ENCODE data around the gene TGM6. TPM values are rescaled to one million over a fixed set of nuclear protein-coding genes. Genes with fewer than 3 reads are reported as not detected.
A peak's percentile ranks its signal among the peaks of the same experiment; 100 is the strongest.

The TGM6 gene
- polyA plus RNA-seq, 12 donors = not detected

DNA sequence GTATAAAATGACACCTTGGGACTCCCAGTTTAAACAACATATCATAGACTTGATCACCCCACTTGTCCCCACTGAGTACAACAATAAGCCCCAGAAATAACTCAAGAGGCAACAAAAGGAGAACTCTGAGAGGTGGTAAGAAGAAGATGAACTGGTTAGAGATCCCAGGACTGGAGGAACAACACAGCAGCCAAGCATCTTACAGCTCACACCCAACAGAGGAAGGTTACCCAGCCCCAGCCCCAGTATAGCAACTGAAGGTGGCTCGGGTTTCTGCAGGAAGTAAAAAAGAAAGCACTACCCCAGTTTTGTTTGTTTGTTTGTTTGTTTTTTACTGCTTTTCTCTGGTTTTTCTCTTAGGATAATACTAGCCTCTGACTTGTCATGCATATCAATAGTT is 17.1 kb upstream of the TGM6 start:
- DNase-seq = no peak

DNA sequence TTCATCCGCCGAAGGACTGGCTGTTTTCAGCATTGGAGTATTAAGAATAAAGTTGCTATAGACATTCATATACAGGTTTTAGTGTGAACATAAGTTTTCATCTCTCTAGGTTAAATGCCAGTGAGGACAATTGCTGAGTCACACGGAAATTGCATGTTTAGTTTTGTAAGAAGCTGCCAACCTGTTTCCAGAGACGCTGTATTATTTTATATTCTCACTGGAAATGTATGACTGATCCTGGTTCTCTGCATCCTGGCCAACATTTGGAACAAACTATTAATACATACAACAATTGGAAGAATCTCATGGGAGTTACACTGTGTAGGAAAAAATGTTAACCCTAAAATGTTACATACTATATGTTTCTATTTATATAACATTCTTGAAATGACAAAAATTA is 16.7 kb upstream of the TGM6 start:
- DNase-seq = no peak

DNA sequence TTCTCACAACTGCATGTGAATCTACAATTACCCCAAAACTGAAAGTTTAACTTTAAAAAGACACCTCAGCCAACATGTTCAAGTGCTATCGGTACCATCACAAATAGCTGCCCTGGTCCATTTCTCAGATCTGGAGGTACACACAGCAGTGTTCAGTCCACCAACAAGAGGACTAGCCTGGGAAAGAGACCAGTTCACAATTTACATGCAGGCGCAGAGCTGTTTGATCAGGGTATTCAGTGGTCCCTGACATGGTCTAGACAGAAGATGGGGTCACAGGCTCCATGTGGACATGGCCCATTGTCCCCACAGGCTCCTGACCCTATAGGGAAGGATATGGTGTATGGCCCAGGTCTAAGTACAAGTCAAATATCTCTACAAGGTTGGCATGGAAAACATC is 15.6 kb upstream of the TGM6 start:
- no peak for DNase-seq

DNA sequence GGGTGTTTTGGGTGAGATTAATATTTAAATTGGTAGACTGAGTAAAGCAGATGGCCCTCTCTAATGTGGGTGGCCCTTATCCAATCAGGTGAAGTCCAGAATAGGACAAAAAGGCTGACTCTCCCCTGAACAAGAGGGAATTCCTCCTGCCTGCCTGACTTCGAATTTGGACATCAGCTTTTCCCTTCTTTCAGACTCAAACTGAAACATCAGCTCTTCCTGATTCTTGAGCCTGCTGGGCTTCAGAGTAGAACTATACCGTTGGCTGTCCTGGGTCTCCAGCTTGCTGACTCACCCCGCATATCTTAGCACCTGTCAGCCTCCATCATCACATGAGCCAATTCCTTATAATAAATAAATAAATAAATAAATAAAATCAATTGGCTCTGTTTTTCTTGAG is 15.0 kb upstream of the TGM6 start:
- no peak for DNase-seq

DNA sequence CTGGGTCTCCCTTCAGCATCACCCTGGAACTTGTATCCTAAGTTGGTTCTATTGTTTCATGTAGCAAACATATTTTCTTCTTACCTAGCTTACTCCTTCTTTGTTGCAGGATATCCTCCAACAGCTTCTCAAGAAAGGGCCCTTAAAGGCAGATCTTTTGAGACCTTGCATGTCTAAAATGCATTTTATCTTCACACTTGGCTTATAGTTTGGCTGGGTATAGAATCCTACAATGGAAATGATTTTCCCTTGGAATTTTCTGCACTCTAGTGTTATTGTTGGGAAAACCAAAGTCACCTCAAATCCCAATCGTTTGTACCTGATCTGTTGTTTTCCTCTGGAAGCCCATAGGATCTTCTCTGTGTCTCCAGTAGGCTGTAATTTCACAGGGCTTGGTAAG is 12.1 kb upstream of the TGM6 start:
- DNase-seq = no peak

DNA sequence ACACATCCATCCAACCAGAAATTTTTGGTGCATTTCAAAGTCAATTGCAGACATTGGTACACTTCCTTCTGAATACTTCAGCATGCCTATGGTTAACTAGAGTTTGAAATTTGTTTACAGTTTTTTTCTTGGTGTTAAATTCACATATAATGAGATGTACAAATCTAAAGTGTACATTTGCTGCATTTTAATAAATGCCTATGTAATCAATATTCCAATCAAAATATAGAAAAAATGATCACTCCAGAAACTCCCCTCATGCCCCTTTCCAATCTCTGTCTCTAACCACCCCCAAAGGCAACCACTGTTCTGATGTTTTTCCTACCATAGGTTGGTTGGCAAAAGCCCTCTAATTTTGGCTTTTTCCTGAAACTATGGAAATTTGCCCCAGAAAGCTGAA is 7.6 kb upstream of the TGM6 start:
- no peak for DNase-seq

DNA sequence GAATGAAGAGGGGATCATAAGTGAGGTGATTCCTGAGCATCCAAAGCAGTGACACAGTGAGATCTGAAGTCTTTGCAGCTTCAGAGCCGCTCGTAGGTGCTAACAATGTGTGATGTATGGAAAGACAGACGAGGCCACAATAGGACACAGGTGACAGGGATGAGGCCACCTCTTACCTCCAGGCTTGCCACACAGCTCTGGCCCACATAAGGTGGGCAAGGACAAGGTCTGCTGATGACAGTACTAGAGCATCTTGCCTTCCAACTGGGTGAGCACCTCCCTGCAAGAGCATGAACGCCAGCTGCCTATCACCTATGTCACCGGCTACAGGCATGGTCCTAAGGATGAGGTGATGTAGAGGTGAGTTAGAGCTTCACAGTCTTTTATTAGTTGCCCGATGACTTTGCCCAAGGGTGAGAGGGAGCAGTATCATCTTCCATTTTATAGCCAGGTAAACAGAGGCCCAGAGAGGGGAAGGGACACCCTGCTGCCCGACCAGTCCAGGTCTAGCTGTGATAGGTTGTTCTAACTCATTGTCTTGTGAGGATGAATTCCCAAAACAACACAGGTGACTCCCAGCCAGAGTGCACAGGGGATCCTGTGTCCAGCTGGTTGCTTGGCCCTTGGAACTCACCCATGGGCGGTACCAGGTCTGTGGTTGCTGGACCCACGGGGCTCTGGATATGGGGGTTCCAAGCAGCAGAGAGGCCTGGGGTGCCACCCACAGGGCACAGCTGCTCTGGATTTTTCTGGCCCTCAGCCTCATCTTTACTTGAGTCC is 6.2 kb upstream of the TGM6 start:
- DNase-seq = no peak

DNA sequence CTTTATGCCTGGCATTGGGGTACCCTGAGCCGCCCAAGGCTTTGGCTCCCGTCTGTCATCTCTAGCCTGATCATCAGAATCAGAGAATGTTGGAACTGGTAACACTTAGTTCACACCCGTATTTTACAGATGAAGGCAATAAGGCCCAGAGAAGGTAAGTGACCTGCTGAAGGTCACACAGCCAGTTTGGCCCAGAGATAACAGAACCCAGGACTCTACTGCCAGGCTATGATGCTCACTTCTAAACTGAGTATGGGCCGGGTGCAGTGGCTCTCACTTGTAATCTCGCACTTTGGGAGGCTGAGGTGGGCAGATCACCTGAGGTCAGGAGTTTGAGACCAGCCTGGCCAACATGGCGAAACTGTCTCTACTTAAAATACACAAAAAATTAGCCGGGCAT is 1.8 kb upstream of the TGM6 start:
- no peak for DNase-seq

DNA sequence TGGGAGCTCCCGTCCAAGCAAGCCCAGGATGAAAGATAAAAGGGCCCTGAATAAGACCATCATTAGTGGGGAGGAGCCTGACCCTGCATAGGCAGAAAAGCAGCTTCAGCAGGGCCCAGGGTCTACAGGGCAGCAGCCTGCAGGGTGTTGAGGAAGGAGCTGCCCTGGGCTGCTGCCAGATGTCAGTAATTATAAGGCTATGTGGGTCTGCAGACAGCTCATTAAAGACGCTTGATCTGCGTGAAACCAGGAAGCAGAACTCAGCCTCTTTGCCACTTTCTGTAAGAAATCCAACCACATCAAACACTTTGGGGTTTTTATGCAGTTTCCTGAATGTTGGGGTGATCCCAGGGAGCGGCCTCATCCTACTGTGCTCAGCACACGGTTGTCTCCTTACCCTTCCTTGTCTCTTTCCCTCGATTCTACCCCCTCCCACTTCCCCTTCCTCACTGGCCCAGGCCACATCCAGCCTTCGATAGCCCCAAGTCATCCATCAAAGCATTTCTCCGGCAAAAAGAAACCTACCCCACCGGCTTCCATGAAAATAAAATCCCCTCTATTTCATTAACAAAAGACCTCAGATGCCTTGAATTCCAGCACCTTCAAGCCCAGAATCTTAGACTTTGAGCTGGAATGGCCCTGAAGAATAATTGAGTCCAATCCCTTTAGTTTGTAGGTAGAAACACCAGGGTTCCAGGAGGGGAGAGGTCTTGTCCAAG is 1.0 kb upstream of the TGM6 start:
- no peak for DNase-seq

DNA sequence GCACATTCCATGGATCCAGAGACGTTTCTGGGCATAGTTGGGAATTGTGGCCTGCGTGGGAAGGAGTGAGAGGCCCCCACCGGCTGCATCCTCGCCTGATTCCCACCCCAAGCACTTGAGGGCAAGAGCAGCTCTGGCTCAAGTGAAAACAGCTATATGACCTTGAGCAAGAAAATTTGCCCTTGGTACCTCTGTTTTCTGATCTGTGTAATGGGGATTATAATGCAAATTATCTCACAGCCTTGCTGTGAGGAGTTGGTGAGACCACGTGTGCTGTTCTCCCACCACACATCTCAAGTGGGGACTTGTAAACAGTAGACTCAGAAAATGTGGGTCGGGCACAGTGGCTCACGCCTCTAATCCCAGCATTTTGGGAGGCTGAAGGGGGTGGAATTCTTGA is 602 bp downstream of the TGM6 start:
- DNase-seq = no peak

DNA sequence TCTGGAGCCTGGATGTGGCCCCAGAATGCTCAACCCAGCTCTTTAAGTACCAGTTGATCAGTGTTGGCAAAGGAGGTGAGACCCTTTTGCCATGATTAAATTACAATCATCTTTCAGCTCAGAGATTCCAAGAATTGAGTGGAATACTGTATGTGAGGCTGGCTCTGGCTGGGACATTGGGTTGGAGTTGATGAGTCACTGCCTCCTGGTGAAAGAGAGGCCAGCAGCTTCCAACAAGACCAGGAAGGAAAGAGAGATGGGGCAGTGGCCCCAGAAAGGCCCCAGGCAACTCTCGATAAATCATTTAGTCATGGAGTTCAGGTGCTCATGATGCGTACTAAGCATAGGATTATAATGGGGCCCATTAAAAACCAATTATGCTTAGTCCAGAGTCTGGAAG is 2.1 kb downstream of the TGM6 start:
- DNase-seq = no peak

DNA sequence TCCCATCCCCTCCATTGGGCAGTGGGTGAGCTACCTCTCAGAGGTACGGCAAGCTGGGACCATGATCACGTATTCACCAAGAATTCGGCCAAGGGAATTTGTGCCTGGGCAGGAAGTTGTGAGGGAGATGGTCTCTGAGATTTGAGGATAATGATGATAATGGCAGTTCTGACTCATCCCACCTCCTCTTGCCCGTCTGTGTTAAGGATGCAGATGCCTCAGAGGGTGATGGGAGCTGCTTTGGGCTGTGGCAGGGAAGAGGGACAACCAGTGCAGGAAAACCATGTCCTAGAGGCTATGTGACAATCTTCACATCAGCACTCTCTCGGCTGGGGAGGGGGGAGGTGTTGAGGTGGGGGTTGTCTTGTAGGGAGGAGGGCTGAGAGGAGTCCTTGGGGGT is 4.3 kb downstream of the TGM6 start:
- no peak for DNase-seq

DNA sequence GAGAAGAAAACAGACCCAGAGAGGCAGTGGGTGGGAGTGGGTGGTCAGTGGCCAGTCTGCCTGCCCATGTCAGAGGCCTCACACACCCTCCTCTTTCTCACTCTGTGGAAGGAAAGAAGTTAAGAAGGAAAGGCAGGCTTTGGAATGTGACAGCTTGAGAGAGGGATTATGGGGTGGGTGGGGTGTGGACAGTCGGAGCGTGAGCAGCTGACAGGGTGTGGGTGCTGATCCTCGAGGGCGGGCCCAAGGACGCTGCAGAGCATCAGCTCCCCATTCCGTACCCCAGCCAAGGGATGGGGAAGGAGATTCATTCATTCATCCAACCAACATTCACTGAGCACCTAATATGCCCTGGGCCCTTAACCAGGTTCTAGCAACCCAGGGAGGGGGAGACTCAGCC is 4.8 kb downstream of the TGM6 start:
- DNase-seq = no peak

DNA sequence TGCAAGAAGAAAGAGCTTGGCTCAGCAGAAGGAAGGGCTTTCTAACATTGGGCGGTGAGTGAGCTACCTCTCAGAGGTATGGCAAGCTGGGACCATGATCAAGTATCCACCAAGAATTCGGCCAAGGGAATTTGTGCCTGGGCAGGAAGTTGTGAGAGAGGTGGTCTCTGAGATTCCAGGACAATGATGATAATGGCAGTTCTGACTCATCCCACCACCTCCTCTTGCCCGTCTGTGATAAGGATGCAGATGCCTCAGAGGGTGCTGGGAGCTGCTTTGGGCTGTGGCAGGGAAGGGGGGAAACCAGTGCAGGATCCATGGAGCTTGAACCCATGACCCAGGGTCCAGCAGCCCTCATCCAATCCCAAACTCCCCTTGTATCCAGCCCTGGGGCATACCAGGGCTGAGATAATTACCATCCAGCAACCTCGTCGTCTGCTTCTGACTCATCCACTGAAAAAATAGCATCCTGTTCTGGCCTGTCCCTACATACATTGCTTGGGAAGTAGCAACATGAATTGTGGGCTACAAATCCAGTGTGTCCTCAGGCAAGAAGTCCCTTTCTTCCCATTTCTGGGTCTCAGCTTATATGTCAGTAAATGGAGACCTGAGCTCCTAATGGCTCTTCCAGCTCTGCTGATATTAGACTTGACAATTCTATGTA is 5.9 kb downstream of the TGM6 start:
- DNase-seq = no peak

DNA sequence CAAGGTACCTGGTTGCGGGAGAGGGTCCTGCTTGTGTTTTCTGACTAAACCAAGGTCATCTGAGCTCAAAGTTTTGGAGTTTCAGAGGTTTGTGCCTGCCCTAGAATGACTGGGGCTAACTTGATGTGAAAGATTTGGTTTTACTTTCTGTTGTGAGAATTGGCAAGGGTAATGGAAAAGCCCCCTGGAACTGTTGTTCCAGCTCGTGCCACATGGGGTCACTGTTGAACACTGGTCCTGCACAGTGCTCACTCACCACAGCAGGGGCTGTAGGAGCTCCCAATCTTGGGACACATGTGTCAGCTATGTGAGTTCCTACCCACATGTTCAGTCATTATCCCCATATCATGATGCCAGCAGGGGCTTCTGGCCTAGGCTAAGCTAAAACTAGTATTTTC is 6.5 kb downstream of the TGM6 start:
- peak; percentile 9 for DNase-seq

DNA sequence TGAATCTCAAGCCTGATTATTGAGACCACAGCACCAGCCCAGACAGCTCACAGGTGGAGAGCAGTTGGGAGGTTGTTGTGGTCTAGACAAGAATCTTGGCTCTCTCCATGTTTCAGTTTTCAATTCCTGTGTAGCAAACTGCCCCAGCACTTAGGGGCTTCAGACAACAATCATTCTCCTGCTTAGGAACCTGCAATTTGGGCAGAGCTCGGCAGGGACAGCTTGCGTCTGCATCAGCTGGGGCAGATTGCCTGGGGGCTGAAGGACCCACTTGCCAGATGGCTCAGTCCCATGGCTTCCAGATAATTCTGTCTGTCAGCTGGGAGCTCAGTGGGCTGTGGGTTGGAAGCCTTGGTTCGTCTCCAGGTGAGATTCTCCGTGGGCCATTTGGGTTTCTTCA is 6.9 kb downstream of the TGM6 start:
- no peak for DNase-seq

DNA sequence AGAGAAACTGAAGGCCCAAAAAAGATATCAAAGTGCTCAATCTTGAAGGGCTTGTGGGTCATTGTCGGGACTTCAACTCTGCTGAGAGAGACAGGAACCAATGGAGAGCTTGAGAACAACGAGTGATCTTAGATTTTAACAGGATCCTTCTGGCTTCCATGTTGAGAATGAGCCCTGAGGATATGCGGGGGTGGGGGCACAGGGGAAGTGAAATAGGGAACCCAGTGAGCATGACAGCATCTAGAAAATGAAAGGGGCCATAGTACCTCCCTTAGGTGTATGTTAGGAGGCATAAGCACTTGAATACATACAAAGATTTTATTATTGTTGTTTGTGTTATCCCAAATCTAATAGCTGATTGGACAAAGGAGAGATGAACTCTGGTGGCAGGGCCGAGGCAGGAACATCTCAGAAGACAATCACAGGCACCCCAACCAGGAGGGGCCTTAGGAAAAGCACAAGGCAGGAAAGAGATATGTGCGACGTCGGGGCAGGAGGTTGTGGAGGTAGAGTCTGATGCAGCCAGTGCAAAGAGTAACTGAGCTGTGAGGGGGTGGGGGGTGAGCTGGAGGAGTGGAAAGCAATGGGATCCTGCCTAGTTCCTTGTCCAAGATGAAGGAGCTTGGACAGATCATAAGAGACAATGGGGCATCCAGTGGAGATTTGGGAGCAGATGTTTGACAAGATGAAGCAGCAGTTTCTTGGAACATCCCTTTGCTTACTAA is 10.4 kb downstream of the TGM6 start:
- DNase-seq = no peak

DNA sequence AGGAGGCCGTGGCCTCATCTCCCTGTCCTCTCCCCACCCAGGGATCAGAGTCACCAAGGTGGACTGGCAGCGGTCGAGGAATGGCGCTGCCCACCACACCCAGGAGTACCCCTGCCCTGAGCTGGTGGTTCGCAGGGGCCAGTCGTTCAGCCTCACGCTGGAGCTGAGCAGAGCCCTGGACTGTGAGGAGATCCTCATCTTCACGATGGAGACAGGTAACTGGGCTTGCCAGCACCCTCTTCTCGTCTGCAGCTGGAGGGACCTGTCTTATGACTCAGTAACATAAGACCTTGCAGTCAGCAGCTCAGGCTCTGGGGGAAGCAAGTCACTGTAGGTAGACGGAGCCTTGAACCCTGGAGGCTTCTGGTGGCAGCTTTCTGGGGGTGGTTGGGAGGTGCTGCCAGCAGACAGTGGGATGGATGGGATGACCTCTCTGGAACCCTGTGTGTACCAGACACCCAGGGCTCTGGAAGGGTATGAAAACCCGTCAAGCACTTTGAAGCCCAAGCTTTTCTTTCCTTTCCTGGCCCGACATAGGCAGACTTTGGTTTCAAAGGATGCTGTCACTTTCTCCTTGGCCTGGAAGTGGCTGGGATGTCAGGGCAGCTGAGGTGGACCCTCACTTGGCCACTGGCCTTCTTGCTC is 13.8 kb downstream of the TGM6 start:
- no peak for DNase-seq

DNA sequence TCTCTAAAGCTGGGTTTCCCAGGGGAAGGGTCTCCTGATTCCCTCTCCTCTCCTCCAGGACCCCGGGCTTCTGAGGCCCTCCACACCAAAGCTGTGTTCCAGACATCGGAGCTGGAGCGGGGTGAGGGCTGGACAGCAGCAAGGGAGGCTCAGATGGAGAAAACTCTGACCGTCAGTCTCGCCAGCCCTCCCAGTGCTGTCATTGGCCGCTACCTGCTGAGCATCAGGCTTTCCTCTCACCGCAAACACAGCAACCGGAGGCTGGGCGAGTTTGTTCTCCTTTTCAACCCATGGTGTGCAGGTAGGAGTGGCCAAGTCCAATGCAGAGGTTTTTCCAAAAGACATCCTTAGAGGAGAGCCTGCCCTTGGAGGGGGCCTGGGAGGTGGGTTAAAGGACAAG is 14.4 kb downstream of the TGM6 start:
- DNase-seq = no peak

DNA sequence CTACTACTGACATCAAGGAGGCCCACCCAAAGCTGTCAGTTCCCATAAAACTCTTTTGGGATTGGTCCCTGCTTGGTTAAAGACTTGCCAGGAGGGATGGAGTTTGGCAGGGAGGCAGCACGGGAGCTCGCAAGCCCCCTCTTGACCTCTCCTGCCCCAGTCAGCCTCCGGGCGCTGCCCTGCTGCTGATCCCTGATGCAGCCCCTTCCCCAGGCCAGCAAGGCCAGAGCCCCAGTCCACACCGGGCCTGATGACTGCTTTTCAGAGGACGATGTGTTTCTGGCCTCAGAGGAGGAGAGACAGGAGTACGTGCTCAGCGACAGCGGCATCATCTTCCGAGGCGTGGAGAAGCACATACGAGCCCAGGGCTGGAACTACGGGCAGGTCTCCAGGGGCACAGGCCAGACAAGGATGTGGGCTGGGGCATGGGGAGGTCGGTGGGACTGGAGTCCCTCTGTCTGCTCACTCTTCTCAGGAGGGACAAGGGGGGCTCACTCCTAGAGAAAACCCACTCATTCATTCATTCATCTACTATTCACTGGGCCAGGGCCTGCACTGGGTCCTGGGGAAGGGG is 15.6 kb downstream of the TGM6 start:
- DNase-seq = no peak

DNA sequence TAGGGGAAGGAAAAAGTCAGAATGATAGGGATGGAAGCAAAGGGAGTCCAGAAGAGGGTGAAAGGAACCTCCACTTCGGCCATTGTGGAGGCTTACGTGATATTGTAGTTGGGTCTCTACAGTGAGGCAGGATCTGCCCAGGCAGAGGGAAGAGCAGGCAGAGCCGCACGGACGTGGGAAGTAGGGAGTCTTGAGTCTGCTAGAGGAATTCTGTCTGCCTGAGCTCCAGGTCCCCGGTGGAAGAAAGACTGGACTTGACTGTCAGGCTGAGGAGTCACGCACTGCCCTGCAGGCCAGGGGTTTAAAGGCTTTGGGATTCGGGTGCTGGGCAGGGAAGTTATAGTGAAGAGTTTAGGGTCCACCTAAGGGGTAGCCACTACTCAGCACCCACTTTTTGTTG is 16.4 kb downstream of the TGM6 start:
- DNase-seq = no peak

All from muscle of arm (tissue), 12 donors.